Measurements from ENCODE around the gene KCTD19.

KCTD19 gene

GRCh38 chr16:67265834-67266233 is 60.7 kb downstream of the KCTD19 start:
- H3K4me3 ChIP-seq (ENCODE audit: low read length) = no peak overlapping the region
- TF ChIP-seq ZNF274 (IDR thresholded peaks at IDR 0.05; ENCODE audit: low read depth, low read length) = no peak

GRCh38 chr16:67264866-67265265 is 61.7 kb downstream of the KCTD19 start:
- TF ChIP-seq ZNF274 (IDR thresholded peaks at IDR 0.05; ENCODE audit: low read depth, low read length) = no peak
- H3K4me3 ChIP-seq (ENCODE audit: low read length) = no peak overlapping the region

DNA sequence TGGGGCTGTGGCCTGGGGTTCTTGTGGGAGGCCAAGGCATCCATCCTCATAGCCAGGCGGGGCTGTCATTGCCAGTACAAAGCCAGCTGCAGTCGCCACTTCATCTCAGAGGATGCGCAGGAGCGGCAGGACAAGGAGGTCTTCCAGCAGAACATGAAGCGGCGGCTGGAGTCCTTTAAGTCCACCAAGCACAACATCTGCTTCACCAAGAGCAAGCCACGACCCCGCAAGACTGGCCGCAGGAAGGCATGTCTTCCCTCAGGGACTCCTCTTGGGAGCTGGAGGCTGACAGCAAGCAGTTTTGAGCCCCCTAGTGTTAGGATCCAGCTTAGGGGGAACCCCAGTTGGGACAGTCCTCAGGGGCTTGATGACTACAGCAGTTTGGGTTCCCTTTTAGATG is 62.3 kb downstream of the KCTD19 start:
- H3K4me3 ChIP-seq (ENCODE audit: low read length) = no peak overlapping the region
- TF ChIP-seq ZNF274 (IDR thresholded peaks at IDR 0.05; ENCODE audit: low read depth, low read length) = no peak

- no peak overlapping the region for H3K4me3 ChIP-seq (ENCODE audit: low read length)
- no peak for TF ChIP-seq ZNF274 (IDR thresholded peaks at IDR 0.05; ENCODE audit: low read depth, low read length)
Measured at GRCh38 chr16:67263201-67263600, 63.3 kb downstream of the KCTD19 start.

DNA sequence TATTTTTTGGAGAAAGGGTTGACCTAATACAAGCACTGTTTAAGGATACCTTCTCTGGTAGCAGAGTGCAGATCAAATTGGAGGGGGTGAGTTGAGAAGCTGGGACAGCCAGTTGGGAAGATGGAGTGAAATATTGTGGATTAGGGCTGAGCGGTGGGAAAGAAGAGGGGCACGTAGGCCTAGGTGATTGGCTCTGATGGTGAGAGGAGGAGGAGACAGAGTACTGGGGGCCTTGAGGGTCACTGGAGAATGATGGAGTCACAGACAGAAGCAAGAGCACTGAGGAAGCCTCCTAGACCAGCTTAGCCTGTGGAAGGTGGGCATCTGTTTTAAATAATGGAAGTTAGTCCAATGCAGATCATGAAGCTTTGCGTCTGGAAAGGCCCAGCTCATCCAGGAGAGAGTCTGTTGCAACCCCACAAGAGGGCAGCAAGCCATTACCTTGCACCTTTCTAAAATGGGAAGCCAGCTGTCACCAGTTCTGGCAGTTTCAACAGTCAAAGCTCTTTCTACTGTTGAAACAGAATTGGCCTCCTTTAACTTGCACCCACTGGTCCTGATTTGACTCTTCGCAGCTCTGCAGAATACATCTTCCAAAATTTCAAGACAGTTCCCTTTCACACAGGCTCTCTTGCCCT is 66.0 kb downstream of the KCTD19 start:
- no peak for TF ChIP-seq ZNF274 (IDR thresholded peaks at IDR 0.05; ENCODE audit: low read depth, low read length)
- H3K4me3 ChIP-seq (ENCODE audit: low read length) = no peak overlapping the region

DNA sequence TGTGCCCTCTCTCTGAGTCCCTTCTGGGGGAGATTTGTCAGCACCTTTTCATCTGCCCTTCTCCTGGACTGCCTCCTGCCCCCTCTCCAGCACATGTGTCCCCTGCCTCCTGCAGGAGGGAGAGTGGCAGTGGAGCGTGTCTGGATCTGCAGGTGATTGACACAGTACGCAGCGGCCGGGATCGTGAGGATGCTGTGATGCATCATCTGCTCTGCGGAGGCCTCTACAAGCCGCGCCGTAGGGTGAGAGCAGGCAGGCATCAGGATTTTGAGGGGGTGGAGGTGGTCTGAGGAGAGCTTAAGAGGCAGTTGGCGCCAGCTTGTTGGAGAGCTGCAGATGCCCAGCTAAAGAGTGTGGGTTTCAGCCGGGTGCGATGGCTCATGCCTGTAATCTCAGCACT is 66.8 kb downstream of the KCTD19 start:
- no peak overlapping the region for H3K4me3 ChIP-seq (ENCODE audit: low read length)
- no peak for TF ChIP-seq ZNF274 (IDR thresholded peaks at IDR 0.05; ENCODE audit: low read depth, low read length)

GRCh38 chr16:67258161-67258835 is 68.2 kb downstream of the KCTD19 start:
- no peak for TF ChIP-seq ZNF274 (IDR thresholded peaks at IDR 0.05; ENCODE audit: low read depth, low read length)

DNA sequence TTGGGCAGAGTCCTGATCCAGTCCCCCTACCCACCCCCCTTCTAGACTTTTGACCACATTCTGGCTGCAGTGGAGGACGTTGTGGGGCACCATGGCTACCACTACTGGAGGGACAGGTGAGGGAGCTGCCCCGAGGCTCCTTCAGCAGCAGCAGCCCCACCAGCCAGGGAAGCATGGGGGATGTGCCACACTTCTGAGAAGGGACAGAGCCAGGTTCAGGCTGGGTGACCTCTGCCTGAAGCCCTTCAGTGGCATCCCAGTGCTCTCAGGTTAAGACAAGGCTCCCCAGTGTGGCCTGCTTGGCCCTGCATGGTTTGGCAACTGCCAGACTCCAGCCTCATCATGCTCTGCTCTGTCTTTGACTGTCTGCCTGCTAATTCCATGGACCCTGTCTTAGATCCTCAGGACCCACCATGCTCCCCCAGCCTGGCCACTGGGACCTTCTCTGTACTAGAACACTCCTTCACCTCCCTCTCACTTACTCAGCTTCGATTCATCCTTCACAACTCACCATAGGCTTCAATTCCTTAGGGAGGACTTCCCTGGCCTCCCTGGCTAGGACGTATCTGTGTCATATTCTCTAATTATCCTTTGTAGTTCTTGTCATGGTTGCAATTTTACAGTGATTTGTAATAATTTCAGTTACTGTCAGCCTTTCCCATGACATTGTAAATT is 68.9 kb downstream of the KCTD19 start:
- TF ChIP-seq ZNF274 (IDR thresholded peaks at IDR 0.05; ENCODE audit: low read depth, low read length) = no peak
- H3K4me3 ChIP-seq (ENCODE audit: low read length) = no peak overlapping the region

More at GRCh38 chr16:67258161-67258835, 68.2 kb downstream of the KCTD19 start:
- H3K4me3 ChIP-seq (ENCODE audit: low read length) = no peak overlapping the region

DNA sequence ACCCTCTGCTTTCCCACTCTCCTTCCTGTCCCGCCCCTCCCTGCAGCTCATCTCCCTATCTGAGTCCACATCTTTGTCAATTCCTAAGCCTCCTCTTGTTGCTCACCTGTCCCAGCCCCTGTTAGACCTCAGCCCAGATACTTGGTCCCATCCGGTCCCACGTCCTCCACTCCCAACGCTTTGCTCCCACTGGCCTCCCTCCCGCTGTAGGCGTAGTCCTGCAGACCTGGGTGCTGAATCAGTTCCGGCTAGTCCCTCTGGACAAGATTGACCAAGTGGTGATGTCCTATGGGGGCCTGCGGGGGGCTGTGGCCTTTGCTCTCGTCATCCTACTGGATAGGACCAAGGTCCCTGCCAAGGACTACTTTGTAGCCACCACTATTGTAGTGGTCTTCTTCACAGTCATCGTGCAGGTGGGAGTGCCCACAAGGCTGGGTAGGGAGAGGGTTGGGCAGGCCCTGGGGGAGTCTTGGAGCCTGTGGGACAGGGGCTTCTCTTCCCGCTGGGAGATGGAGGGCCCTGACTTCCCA is 69.8 kb downstream of the KCTD19 start:
- no peak for TF ChIP-seq ZNF274 (IDR thresholded peaks at IDR 0.05; ENCODE audit: low read depth, low read length)
- no peak overlapping the region for H3K4me3 ChIP-seq (ENCODE audit: low read length)

DNA sequence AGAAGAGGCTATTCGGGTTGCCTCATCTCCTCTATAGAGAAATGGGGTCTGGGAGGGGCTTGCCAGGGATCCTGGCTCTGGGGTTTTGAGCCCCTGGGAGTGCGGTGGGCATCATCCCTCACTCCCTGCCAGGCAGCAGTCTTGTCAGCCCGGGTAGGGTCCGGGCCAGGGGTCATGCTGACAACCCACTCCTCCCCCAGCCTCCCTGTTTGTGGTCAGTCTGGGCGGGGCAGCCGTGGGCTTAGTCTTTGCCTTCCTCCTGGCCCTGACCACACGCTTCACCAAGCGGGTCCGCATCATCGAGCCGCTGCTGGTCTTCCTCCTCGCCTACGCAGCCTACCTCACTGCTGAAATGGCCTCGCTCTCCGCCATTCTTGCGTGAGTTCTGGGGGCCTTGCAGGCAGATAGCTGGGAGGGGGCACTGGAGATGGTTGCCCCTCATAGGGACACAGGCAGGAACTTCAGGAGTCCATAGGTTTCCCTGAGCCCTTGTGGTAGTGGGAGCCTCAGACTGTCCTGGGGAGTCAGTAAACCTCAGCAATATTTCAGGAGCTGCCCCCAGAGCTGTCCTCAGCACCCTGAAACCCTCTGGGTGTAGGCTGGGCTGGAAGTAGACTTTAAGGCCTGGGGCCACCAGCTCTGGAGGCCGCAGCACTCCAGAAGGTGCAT is 70.9 kb downstream of the KCTD19 start:
- no peak overlapping the region for H3K4me3 ChIP-seq (ENCODE audit: low read length)
- TF ChIP-seq ZNF274 (IDR thresholded peaks at IDR 0.05; ENCODE audit: low read depth, low read length) = no peak

- TF ChIP-seq ZNF274 (IDR thresholded peaks at IDR 0.05; ENCODE audit: low read depth, low read length) = no peak
- no peak overlapping the region for H3K4me3 ChIP-seq (ENCODE audit: low read length)
Measured at GRCh38 chr16:67254801-67255552, 71.6 kb downstream of the KCTD19 start.

GRCh38 chr16:67252609-67253497 is 73.7 kb downstream of the KCTD19 start:
- TF ChIP-seq ZNF274 (IDR thresholded peaks at IDR 0.05; ENCODE audit: low read depth, low read length) = no peak
- no peak overlapping the region for H3K4me3 ChIP-seq (ENCODE audit: low read length)

- H3K4me3 ChIP-seq (ENCODE audit: low read length) = no peak overlapping the region
- no peak for TF ChIP-seq ZNF274 (IDR thresholded peaks at IDR 0.05; ENCODE audit: low read depth, low read length)
Measured at GRCh38 chr16:67250045-67250327, 76.6 kb downstream of the KCTD19 start.

All from GM08714 (cell line).